ENCODE results near the gene TBX2.
A peak's percentile ranks its signal among the peaks of the same experiment; 100 is the strongest.

TBX2 gene

GRCh38 chr17:61389670-61390478, 9.8 kb upstream of the TBX2 start:
- TF ChIP-seq CTCF (IDR thresholded peaks at IDR 0.05; ENCODE audit: insufficient read depth, low read length, missing control alignments): peak; percentile 97
- no peak overlapping the region for H3K4me3 ChIP-seq (ENCODE audit: low read depth, low read length)
- DNase-seq (ENCODE audit: low read depth, low spot score): no peak
- CTCF ChIA-PET: interaction anchor here (0.6 to 7.0 kb wide), 46 partner anchors 9 to 704 kb away, joined by 3 to 54 read pairs (median 5); partner anchors contain the start of gene TBX2
- POLR2A ChIA-PET: no interaction called here

GRCh38 chr17:61390479-61390791, 9.2 kb upstream of the TBX2 start:
- H3K4me3 ChIP-seq (ENCODE audit: low read depth, low read length): no peak overlapping the region
- DNase-seq (ENCODE audit: low read depth, low spot score): no peak
- POLR2A ChIA-PET: no interaction called here
- TF ChIP-seq CTCF (IDR thresholded peaks at IDR 0.05; ENCODE audit: insufficient read depth, low read length, missing control alignments): no peak
- CTCF ChIA-PET: interaction anchor here (0.7 to 7.0 kb wide), 38 partner anchors 9 to 670 kb away, joined by 3 to 54 read pairs (median 5); partner anchors contain the start of gene TBX2

DNA sequence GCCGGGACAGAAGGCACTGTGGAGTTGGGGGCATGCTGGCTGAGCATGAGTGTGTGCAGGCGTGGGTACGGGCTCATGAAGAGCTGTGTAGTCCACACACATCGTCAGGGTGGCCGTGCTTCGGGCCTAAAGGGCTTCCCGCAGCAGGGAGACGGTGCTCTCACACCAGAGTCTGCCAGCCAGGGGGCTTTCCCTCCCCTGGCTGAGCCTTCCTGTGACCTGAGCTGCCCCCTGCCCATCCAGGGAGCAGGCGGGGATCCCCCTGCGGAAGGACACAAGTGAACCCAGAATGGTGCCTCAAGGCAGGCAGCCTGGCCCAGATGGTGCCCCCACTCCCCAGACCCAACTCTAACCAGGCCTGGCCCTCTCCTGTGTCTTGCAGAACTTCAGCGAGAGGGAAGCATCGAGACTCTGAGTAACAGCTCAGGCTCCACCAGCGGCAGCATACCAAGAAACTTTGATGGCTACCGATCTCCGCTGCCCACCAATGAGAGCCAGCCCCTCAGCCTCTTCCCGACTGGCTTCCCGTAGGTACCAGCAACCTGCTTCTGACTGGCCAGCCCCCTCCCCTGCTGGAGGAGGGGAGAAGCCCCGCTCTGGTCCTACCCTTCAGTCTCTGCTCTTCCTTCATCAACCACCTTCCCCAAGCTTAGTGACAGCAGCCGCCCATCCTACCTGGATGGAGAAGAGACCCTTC, 7.9 kb upstream of the TBX2 start:
- DNase-seq (ENCODE audit: low read depth, low spot score): no peak
- ChIA-PET CTCF (interaction anchor here (0.6 to 7.0 kb wide), 14 partner anchors 8 to 671 kb away, joined by 3 to 54 read pairs (median 4); no protein-coding TSS in a partner anchor), POLR2A (no interaction called here)
- TF ChIP-seq CTCF (IDR thresholded peaks at IDR 0.05; ENCODE audit: insufficient read depth, low read length, missing control alignments): no peak
- no peak overlapping the region for H3K4me3 ChIP-seq (ENCODE audit: low read depth, low read length)

- H3K4me3 ChIP-seq (ENCODE audit: low read depth, low read length): no peak overlapping the region
- TF ChIP-seq CTCF (IDR thresholded peaks at IDR 0.05; ENCODE audit: insufficient read depth, low read length, missing control alignments): no peak
- ChIA-PET CTCF (interaction anchor here (1.3 to 7.0 kb wide), 5 partner anchors 9 to 421 kb away, joined by 3 to 54 read pairs (median 8); no protein-coding TSS in a partner anchor), POLR2A (no interaction called here)
- DNase-seq (ENCODE audit: low read depth, low spot score): no peak
Observed at GRCh38 chr17:61392679-61393078, 7.0 kb upstream of the TBX2 start.

- H3K4me3 ChIP-seq (ENCODE audit: low read depth, low read length): no peak overlapping the region
- peak; percentile 22 for TF ChIP-seq CTCF (IDR thresholded peaks at IDR 0.05; ENCODE audit: insufficient read depth, low read length, missing control alignments)
- CTCF ChIA-PET: interaction anchor here (0.5 to 7.0 kb wide), 10 partner anchors 8 to 673 kb away, joined by 3 to 54 read pairs (median 4); no protein-coding TSS in a partner anchor
- POLR2A ChIA-PET: no interaction called here
- no peak for DNase-seq (ENCODE audit: low read depth, low spot score)
Observed at GRCh38 chr17:61393550-61393903, 6.1 kb upstream of the TBX2 start.
